Right atrium auricular region (tissue), 2 donors: ENCODE data around the gene ARHGEF17. TPM values are rescaled to one million over a fixed set of nuclear protein-coding genes. Genes with fewer than 3 reads are reported as not detected.

Experiments used
- DNase-seq: peaks from one replicate; pipeline ENCODE4 v3.0.0-alpha.2; 2019; ENCODE audit warnings: low spot score
- H3K27ac ChIP-seq, 2 donors: fragments of 200-600 bp; sonication (generic); 1 replicate in 1 of 2; 2 replicates in 1 of 2; pipeline ENCODE4 v1.5.1; 2016 to 2019
- H3K27me3 ChIP-seq, 2 donors: fragments of 200-600 bp; sonication (generic); one replicate each; pipeline versions ENCODE4 v1.5.1 to v1.6.0; 2017 to 2019
- H3K36me3 ChIP-seq: fragments of 200-600 bp; sonication (generic); one replicate; pipeline ENCODE4 v1.5.1; 2016
- H3K4me1 ChIP-seq, 2 donors: fragments of 200-600 bp; sonication (generic); one replicate each; pipeline versions ENCODE4 v1.5.1 to v1.6.0; 2017 to 2019
- H3K4me3 ChIP-seq, 2 donors: fragments of 200-600 bp; sonication (generic); 1 replicate in 1 of 2; 2 replicates in 1 of 2; pipeline ENCODE4 v1.5.1; 2017 to 2019; ENCODE audit warnings: mild to moderate bottlenecking in 1 of 2, moderate library complexity in 1 of 2
- H3K9me3 ChIP-seq, 2 donors: fragments of 200-600 bp; sonication (generic); one replicate each; pipeline ENCODE4 v1.5.1; 2019
- CTCF ChIP-seq, 2 donors: fragments of 200-600 bp; sonication (generic); IDR thresholded peaks; one replicate each; pipeline ENCODE4 v1.5.1; 2019; ENCODE audit warnings: antibody characterized with exemption in 2 of 2
- total RNA-seq, 2 donors: library from RNA; depleted of rRNA; stranded (reverse); fragments of >200 nt; gene quantifications; one replicate each; pipeline ENCODE4 v1.1.0, GENCODE V29; 2016

Gene ARHGEF17
- total RNA-seq, 2 donors from 2014 or later = 41.6 to 59.9 TPM

- Histone ChIP-seq H3K36me3 (peaks cover 5% of the 10 kb centered on the region), H3K9me3 (no peaks in the 10 kb centered on the region), H3K4me3 (no peak overlapping the region), H3K4me1 (peaks cover 0 to 99% of the 10 kb centered on the region in 2 donors), H3K27me3 (no peaks in the 10 kb centered on the region), H3K27ac (peak overlapping the region; percentile 95 to 98)
- no peak for TF ChIP-seq CTCF (IDR thresholded peaks at IDR 0.05)
- no peak for DNase-seq
Measured at GRCh38 chr11:73316422-73316821, 8.3 kb downstream of the ARHGEF17 start.

GRCh38 chr11:73317373-73317772 lies 9.3 kb downstream of the ARHGEF17 start:
- DNase-seq = no peak
- Histone ChIP-seq H3K27me3 (no peaks in the 10 kb centered on the region), H3K4me1 (peaks cover 0 to 99% of the 10 kb centered on the region in 2 donors)

GRCh38 chr11:73317803-73318202 lies 9.7 kb downstream of the ARHGEF17 start:
- peak overlapping the region; percentile 95 to 98 for H3K27ac ChIP-seq
- no peak overlapping the region for H3K4me3 ChIP-seq
- no peaks in the 10 kb centered on the region for H3K27me3 ChIP-seq
- no peak for DNase-seq
- H3K36me3 ChIP-seq = no peaks in the 10 kb centered on the region
- H3K9me3 ChIP-seq = no peaks in the 10 kb centered on the region
- H3K4me1 ChIP-seq = peaks cover 0 to 99% of the 10 kb centered on the region in 2 donors
- TF ChIP-seq CTCF (IDR thresholded peaks at IDR 0.05) = no peak

More at GRCh38 chr11:73317373-73317772, 9.3 kb downstream of the ARHGEF17 start:
- Histone ChIP-seq H3K4me3 (no peak overlapping the region), H3K27ac (peak overlapping the region; percentile 95 to 98), H3K36me3 (no peaks in the 10 kb centered on the region), H3K9me3 (no peaks in the 10 kb centered on the region)
- no peak for TF ChIP-seq CTCF (IDR thresholded peaks at IDR 0.05)

GRCh38 chr11:73318501-73319011 lies 10.5 kb downstream of the ARHGEF17 start:
- no peaks in the 10 kb centered on the region for H3K9me3 ChIP-seq
- H3K4me1 ChIP-seq = peaks cover 0 to 99% of the 10 kb centered on the region in 2 donors
- peak overlapping the region; percentile 95 to 98 for H3K27ac ChIP-seq
- H3K4me3 ChIP-seq = no peak overlapping the region
- no peak for DNase-seq
- TF ChIP-seq CTCF (IDR thresholded peaks at IDR 0.05) = no peak
- no peaks in the 10 kb centered on the region for H3K36me3 ChIP-seq
- no peaks in the 10 kb centered on the region for H3K27me3 ChIP-seq

- no peak for TF ChIP-seq CTCF (IDR thresholded peaks at IDR 0.05)
- Histone ChIP-seq H3K27ac (peak overlapping the region; percentile 77 to 78), H3K9me3 (no peaks in the 10 kb centered on the region), H3K27me3 (no peaks in the 10 kb centered on the region), H3K36me3 (no peaks in the 10 kb centered on the region), H3K4me1 (peaks cover 0 to 99% of the 10 kb centered on the region in 2 donors), H3K4me3 (no peak overlapping the region)
- no peak for DNase-seq
Measured at GRCh38 chr11:73320763-73321603, 12.9 kb downstream of the ARHGEF17 start.
